ENCODE measurements around the gene JMJD7.

Gene JMJD7

DNA sequence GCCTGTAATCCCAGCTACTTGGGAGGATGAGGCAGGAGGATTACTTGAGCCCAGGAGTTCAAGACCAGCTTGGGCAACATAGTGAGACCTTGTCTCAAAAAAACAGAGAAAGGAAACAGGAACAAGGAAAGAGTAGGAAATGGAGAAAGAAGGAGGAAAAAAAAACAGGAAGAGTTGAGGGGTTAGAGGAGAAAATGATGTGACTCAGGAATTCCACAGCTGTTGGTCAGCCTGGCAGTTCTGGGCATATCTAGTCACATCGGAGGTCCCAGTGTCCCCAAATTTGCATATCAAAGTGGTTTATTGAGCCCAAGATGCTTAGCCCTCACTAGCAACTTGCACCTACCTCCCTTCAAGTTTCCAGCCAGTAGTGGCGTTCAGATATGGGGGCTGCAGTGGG, 18.8 kb upstream of the JMJD7 start:
- Histone ChIP-seq H3K9ac (ENCODE audit: low read depth, low read length) (no peak overlapping the region), H3K9me3 (ENCODE audit: control insufficient read depth, insufficient read depth, low read length) (no peaks in the 10 kb centered on the region), H3K4me1 (ENCODE audit: insufficient read depth, low read length) (peaks cover 22% of the 10 kb centered on the region), H3K36me3 (ENCODE audit: insufficient read depth, low read length) (no peaks in the 10 kb centered on the region)

DNA sequence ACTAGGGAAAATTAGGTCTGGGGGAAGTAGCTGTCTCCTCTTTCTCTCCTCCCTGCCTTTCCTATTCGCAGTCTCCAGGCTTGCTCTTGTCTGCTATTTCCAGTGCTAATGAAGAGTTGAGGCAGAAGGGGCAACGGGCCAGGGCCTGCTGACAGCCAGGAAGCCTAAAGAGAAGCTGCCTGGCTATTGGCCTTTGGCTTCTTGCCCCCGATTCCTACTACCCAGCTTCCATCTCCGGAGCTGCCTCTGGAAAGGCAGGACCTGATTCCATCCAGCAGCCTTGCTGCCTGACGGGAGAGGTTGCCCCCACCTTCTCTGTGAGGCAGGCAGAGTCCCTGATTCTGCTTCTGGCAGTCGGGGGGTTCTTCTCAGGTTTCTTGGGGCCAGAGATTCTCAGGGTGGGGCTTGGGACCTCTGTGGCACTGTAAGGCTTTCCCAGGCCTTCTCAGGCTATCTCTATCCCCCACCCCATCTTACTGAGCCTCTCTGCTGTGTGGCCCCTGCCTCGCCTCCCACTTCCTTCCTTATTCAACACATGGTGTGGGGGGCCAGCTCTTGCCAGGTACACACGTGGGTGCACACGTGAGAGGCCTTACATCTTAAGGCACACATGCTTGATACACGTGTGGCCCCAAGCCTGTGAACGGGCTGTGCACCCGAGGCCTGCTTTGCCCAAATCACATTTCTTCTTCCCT, 18.2 kb upstream of the JMJD7 start:
- H3K4me1 ChIP-seq (ENCODE audit: insufficient read depth, low read length), result peaks cover 18% of the 10 kb centered on the region
- H3K9me3 ChIP-seq (ENCODE audit: control insufficient read depth, insufficient read depth, low read length), result no peaks in the 10 kb centered on the region
- H3K36me3 ChIP-seq (ENCODE audit: insufficient read depth, low read length), result no peaks in the 10 kb centered on the region
- no peak overlapping the region for H3K9ac ChIP-seq (ENCODE audit: low read depth, low read length)

DNA sequence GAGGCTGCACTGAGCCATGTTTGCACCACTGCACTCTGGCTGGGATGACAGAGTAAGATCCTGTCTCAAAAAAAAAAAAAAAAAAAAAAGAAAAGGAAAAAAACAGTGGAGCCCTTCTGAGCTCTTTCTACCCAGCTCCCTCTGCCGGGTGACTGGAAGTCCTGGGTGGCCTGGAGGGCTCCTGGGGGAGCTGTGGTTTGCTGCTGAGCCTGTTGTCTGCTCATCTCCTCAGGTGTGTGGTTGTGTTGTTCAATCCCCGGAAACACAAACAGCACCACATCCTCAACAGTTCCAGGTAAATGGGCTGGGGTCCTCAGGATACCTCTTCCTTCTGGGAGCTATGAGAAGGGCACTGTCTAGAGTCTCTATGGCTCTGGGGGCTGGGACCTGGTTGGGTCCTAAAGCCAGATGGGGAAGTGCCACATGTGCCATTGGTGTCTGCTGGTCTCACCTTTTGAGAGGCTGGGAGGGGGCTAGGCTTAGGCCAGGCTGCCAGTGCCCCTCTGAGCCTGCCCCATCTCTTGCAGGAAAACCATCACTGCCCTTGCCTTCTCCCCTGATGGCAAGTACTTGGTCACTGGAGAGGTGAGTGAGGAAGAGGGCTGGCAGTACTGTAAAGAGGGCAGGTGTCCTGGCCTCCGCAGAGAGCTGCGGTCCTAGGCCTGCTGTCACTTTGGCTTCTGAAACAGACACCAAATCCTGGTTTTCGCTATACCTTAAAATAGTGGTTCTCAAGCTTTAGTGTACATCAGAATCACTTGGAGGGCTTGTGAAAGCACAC, 17.1 kb upstream of the JMJD7 start:
- Histone ChIP-seq H3K36me3 (ENCODE audit: insufficient read depth, low read length) (no peaks in the 10 kb centered on the region), H3K9me3 (ENCODE audit: control insufficient read depth, insufficient read depth, low read length) (no peaks in the 10 kb centered on the region), H3K4me1 (ENCODE audit: insufficient read depth, low read length) (peaks cover 18% of the 10 kb centered on the region), H3K9ac (ENCODE audit: low read depth, low read length) (no peak overlapping the region)

DNA sequence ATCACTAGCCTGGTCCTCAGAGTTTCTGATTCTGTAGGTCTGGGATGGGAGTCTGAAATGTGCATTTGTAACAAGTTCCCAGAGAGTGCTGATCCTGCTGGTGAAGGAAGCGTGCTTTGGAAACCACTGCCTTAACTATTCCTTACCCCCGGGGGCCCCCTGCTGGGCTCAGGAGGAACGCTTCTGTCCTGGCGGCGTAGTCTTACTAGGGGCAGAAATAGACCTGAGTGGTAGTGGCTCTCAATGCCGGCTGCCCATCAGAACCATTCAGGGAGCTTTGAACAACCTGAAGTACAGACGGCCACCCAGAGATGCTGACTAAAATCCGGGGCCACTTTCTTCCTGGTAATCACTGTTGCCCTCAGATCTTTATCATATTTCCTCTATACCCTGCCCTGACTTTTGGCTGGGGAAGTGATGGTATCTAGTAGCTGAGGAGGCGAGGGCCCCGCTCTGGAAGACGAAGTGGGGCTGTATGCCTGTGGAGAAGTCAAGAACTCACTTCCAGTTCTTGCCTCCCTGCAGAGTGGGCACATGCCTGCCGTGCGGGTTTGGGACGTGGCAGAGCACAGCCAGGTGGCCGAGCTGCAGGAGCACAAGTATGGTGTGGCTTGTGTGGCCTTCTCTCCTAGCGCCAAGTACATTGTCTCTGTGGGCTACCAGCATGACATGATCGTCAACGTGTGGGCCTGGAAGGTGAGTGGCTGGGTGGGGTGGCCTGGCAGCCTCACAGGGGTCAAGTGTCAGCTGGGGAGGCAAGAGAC, 16.3 kb upstream of the JMJD7 start:
- H3K36me3 ChIP-seq (ENCODE audit: insufficient read depth, low read length), result no peaks in the 10 kb centered on the region
- no peak overlapping the region for H3K9ac ChIP-seq (ENCODE audit: low read depth, low read length)
- H3K4me1 ChIP-seq (ENCODE audit: insufficient read depth, low read length), result peaks cover 14% of the 10 kb centered on the region
- no peaks in the 10 kb centered on the region for H3K9me3 ChIP-seq (ENCODE audit: control insufficient read depth, insufficient read depth, low read length)

DNA sequence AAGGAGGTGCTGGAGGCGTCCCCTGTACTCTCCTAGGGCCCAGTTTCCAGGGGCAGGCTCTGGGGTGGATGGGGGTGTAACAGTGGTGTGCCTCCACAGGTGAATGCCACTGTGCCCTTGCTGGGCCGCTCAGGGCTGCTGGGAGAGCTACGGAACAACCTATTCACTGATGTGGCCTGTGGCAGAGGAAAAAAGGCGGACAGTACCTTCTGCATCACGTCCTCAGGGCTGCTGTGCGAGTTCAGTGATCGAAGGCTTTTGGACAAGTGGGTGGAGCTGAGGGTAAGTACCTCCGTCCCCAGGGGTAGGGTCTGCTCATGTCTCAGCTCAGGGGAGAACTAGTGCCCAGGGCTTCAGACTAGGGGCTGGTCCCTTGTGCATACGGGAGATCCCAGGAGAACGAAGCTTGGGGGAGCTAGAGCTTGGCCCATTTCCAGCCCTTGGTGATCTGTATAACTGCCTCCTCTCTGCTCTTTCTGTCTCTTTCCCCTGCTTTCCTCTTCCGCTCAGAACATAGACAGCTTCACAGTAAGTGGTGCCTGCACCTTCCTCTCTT, 15.0 kb upstream of the JMJD7 start:
- Histone ChIP-seq H3K4me1 (ENCODE audit: insufficient read depth, low read length) (peaks cover 12% of the 10 kb centered on the region), H3K9ac (ENCODE audit: low read depth, low read length) (no peak overlapping the region), H3K9me3 (ENCODE audit: control insufficient read depth, insufficient read depth, low read length) (no peaks in the 10 kb centered on the region), H3K36me3 (ENCODE audit: insufficient read depth, low read length) (no peaks in the 10 kb centered on the region)

DNA sequence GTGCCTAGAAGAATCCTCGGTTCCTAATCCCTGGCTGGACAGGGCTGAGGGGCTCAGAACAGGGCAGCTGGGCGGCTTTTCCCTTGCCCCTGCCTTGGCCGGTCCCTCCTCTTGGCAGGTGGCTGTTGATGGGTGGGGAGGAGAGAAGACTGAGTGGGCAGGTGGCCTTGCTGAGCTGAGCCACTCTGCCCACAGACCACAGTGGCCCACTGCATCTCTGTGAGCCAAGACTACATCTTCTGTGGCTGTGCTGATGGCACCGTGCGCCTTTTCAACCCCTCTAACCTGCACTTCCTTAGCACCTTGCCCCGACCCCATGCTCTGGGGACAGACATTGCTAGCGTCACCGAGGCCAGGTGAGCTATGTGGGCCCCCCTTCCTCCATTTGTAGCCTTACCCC, 14.5 kb upstream of the JMJD7 start:
- H3K36me3 ChIP-seq (ENCODE audit: insufficient read depth, low read length), result no peaks in the 10 kb centered on the region; the same call in 1 of the 2 replicates
- H3K9ac ChIP-seq (ENCODE audit: low read depth, low read length), result no peak overlapping the region
- H3K9me3 ChIP-seq (ENCODE audit: control insufficient read depth, insufficient read depth, low read length), result no peaks in the 10 kb centered on the region

DNA sequence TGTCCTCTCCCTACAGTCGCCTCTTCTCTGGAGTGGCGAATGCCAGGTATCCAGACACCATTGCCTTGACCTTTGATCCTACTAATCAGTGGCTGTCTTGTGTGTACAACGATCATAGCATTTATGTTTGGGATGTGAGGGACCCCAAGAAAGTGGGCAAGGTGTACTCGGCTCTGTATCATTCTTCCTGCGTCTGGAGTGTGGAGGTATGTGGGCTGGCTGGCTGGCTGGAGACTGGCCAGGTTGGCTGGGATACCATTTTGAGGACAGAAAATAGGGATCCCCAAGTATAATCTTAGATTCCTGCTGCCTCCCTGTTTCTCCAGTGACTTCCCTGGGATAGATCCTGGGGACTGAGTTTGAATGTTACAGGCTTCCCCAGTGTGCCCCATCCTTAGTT, 13.4 kb upstream of the JMJD7 start:
- H3K9me3 ChIP-seq (ENCODE audit: control insufficient read depth, insufficient read depth, low read length), result no peaks in the 10 kb centered on the region
- H3K4me1 ChIP-seq (ENCODE audit: insufficient read depth, low read length), result peaks cover 7% of the 10 kb centered on the region
- no peak overlapping the region for H3K9ac ChIP-seq (ENCODE audit: low read depth, low read length)
- no peaks in the 10 kb centered on the region; the same call in 1 of the 2 replicates for H3K36me3 ChIP-seq (ENCODE audit: insufficient read depth, low read length)

More for the DNA sequence above, 14.5 kb upstream of the JMJD7 start:
- peaks cover 12% of the 10 kb centered on the region for H3K4me1 ChIP-seq (ENCODE audit: insufficient read depth, low read length)

DNA sequence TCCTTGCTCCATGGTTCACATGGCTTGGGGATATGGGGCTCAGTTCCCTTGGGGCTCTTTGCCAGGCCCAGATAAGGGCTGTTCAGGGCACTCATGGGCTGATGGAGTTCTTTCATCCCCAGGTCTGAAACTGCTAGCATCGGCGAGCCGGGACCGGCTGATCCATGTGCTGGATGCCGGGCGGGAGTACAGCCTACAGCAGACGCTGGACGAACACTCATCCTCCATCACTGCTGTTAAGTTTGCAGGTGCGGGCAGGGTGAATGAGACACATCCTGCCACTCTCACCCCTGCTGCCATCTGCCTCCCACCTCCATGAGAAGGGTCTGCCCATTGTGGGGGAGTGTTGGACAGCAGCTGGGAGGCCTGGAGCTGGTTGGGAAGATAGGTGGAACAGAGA, 11.1 kb upstream of the JMJD7 start:
- Histone ChIP-seq H3K4me1 (ENCODE audit: insufficient read depth, low read length) (no peaks in the 10 kb centered on the region), H3K9ac (ENCODE audit: low read depth, low read length) (no peak overlapping the region), H3K9me3 (ENCODE audit: control insufficient read depth, insufficient read depth, low read length) (no peaks in the 10 kb centered on the region), H3K36me3 (ENCODE audit: insufficient read depth, low read length) (no peaks in the 10 kb centered on the region; the same call in 1 of the 2 replicates)

DNA sequence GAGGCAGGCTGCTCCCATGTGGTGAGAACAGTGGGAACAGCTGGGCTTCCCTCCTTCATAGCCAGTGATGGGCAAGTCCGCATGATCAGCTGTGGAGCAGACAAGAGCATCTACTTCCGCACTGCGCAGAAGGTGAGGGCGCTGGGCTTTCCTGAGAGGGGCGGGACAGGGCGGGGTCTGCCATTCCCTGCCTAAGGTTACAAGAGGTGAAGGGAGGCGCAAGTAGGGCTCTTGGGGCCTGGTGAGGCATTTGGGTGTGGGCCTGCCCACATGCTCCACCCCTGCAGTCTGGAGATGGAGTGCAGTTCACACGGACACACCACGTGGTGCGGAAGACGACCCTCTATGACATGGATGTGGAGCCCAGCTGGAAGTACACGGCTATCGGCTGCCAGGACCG, 10.6 kb upstream of the JMJD7 start:
- H3K4me1 ChIP-seq (ENCODE audit: insufficient read depth, low read length), result no peaks in the 10 kb centered on the region

DNA sequence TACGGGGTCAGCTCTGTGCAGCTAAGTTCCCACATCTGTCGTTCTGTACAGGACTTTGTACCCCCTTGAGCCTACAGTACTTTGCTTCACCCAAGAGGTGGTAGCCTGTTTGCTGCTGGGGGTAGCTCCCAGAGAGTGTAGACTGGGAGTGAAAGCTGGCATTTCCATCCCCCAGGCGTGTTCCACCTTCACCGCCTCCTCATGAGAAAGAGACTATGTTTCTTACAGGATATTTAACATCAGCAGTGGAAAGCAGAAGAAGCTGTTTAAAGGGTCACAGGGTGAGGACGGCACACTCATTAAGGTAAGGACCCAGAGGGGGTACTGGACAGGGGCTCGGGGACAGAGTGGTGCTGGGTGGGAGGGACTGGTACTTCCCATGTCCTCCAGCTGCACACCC, 10.1 kb upstream of the JMJD7 start:
- Histone ChIP-seq H3K4me1 (ENCODE audit: insufficient read depth, low read length) (no peaks in the 10 kb centered on the region), H3K36me3 (ENCODE audit: insufficient read depth, low read length) (no peaks in the 10 kb centered on the region; the same call in 1 of the 2 replicates), H3K9me3 (ENCODE audit: control insufficient read depth, insufficient read depth, low read length) (no peaks in the 10 kb centered on the region), H3K9ac (ENCODE audit: low read depth, low read length) (no peak overlapping the region)

More for the DNA sequence above, 10.6 kb upstream of the JMJD7 start:
- Histone ChIP-seq H3K9ac (ENCODE audit: low read depth, low read length) (no peak overlapping the region), H3K9me3 (ENCODE audit: control insufficient read depth, insufficient read depth, low read length) (no peaks in the 10 kb centered on the region), H3K36me3 (ENCODE audit: insufficient read depth, low read length) (no peaks in the 10 kb centered on the region; the same call in 1 of the 2 replicates)

DNA sequence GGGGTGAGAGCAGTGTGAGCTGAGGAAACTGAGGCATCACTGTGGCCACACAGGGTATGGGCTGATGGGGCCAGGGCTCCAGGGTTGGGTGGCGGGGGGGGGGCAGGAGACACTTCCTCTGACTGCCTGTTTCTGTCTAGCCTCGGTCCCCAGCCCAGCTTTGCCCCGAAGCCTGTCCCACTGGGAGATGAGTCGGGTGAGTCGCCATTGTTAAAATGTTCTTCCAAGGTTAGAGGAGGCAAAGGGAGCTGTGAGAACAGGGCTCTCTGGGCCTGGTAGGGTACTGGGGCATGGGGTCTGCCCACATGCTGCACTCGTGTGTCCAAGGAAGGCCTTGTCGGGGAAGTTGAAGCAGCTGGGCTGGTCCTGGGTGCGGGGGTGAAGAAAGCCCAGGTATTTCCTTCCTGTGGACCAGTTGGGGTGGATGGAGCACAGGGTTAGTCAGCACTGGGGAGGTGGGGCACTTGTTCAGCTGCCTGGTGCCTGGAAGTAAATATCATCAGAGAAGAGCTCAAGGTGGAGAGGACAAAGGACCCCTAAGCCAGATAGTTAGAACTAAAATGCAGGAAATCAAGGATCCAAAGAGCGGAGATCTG, 8.3 kb upstream of the JMJD7 start:
- H3K4me1 ChIP-seq (ENCODE audit: insufficient read depth, low read length), result no peaks in the 10 kb centered on the region
- no peaks in the 10 kb centered on the region for H3K9me3 ChIP-seq (ENCODE audit: control insufficient read depth, insufficient read depth, low read length)
- no peaks in the 10 kb centered on the region; the same call in 1 of the 2 replicates for H3K36me3 ChIP-seq (ENCODE audit: insufficient read depth, low read length)
- no peak overlapping the region for H3K9ac ChIP-seq (ENCODE audit: low read depth, low read length)

DNA sequence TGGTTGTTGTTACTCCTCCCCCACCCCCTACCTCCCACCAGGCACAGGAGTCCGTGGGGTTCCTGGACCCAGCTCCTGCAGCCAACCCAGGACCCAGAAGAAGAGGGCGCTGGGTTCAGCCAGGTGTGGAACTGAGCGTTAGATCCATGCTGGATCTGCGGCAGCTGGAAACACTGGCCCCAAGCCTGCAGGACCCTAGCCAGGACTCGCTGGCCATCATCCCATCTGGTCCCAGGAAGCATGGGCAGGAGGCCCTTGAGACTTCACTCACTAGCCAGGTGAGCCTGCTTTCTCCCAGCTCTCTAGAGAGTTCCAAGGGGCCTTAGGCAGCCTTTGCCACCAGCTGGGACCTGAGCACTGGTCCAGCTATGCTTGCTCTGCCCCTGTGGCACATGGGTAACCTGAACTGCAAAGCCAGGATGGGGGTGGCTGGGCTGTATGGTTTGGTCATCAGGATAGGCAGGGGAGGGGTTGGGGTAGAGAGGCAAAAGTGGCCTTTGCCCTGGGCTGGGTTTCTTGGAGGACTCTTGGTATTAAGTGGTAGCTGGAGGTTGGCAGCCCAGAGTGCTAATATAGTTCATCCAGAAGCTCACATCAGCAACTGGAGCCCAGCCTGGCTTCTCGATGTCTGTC, 7.0 kb upstream of the JMJD7 start:
- Histone ChIP-seq H3K36me3 (ENCODE audit: insufficient read depth, low read length) (no peaks in the 10 kb centered on the region; the same call in 1 of the 2 replicates), H3K9ac (ENCODE audit: low read depth, low read length) (no peak overlapping the region)

DNA sequence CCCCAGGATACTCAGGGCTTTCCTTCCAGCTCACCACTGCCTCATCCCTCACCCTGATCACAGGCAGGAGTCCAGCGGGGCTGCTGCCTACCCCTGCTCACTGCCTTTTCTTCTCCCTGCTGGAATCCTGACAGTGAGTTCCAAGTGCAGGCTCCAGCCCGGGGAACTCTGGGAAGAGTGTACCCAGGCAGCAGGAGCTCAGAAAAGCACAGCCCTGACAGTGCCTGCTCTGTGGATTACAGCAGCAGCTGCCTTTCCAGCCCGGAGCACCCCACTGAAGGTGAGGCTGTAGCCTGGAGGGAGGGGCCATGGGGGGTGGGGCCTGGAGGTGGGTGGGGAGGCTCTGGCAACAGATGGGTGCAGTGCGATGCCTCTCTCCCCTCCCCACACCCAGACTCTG, 6.1 kb upstream of the JMJD7 start:
- H3K36me3 ChIP-seq (ENCODE audit: insufficient read depth, low read length), result no peaks in the 10 kb centered on the region; the same call in 1 of the 2 replicates
- H3K4me1 ChIP-seq (ENCODE audit: insufficient read depth, low read length), result no peaks in the 10 kb centered on the region; the same call in 1 of the 2 replicates
- H3K9ac ChIP-seq (ENCODE audit: low read depth, low read length), result no peak overlapping the region
- no peaks in the 10 kb centered on the region for H3K9me3 ChIP-seq (ENCODE audit: control insufficient read depth, insufficient read depth, low read length)

More for the DNA sequence above, 7.0 kb upstream of the JMJD7 start:
- H3K4me1 ChIP-seq (ENCODE audit: insufficient read depth, low read length), result no peaks in the 10 kb centered on the region; the same call in 1 of the 2 replicates
- H3K9me3 ChIP-seq (ENCODE audit: control insufficient read depth, insufficient read depth, low read length), result no peaks in the 10 kb centered on the region

Data from ES-I3 (cell line).